Neuronal stem cell (in vitro differentiated cells): Measurements from ENCODE around the gene ACRBP. TPM values are rescaled to one million over a fixed set of nuclear protein-coding genes. Genes with fewer than 3 reads are reported as not detected.

ENCODE experiments used
- DNase-seq: peaks from one replicate; pipeline ENCODE4 v3.0.0-alpha.2; 2013; ENCODE audit warnings: low spot score
- H2AFZ ChIP-seq: one replicate; pipeline ENCODE4 v1.6.1; 2013; ENCODE audit warnings: mild to moderate bottlenecking, low read length, inconsistent platforms
- H2AK5ac ChIP-seq: 2 replicates; pipeline ENCODE4 v1.6.1; 2013; ENCODE audit warnings: low read depth, mild to moderate bottlenecking, inconsistent platforms, low read length, moderate library complexity, mixed read lengths
- H2BK120ac ChIP-seq: 2 replicates; pipeline ENCODE4 v1.6.1; 2013; ENCODE audit warnings: low read depth, mild to moderate bottlenecking, inconsistent platforms, low read length, moderate library complexity, mixed read lengths
- H2BK12ac ChIP-seq: one replicate; pipeline ENCODE4 v1.6.1; 2013; ENCODE audit warnings: low read length, inconsistent platforms
- H2BK15ac ChIP-seq: 2 replicates; pipeline ENCODE4 v1.6.1; 2013; ENCODE audit warnings: mild to moderate bottlenecking, low read length, inconsistent platforms, mixed read lengths
- H2BK5ac ChIP-seq: one replicate; pipeline ENCODE4 v1.6.1; 2013; ENCODE audit warnings: inconsistent platforms, mild to moderate bottlenecking, low read length, moderate library complexity
- H3K14ac ChIP-seq: one replicate; pipeline ENCODE4 v1.6.1; 2013; ENCODE audit warnings: low read length, inconsistent platforms
- H3K18ac ChIP-seq: 2 replicates; pipeline ENCODE4 v1.6.1; 2013; ENCODE audit warnings: low read length, inconsistent platforms
- H3K23ac ChIP-seq: 2 replicates; pipeline ENCODE4 v1.6.1; 2013; ENCODE audit warnings: low read depth, mild to moderate bottlenecking, mixed read lengths, low read length, inconsistent platforms; ENCODE audit not compliant: poor library complexity
- H3K27ac ChIP-seq: replicated peaks from 3 replicates; pipeline ENCODE4 v1.5.1; 2013; ENCODE audit warnings: low read length, inconsistent platforms
- H3K27me3 ChIP-seq, 3 experiments: 2 replicates each; pipeline ENCODE4 v1.6.1; 2013; ENCODE audit warnings: low read length in 3 of 3, mild to moderate bottlenecking in 2 of 3, inconsistent platforms in 1 of 3, low read depth in 1 of 3, mixed read lengths in 1 of 3, moderate library complexity in 1 of 3; ENCODE audit not compliant: control insufficient read depth in 3 of 3, insufficient read depth in 3 of 3
- H3K36me3 ChIP-seq, 2 donors: replicated peaks in 1 of 2; 2 replicates each; pipeline ENCODE4 v1.6.1; 2013; ENCODE audit warnings: low read length in 2 of 2; ENCODE audit not compliant: control insufficient read depth in 2 of 2, insufficient read depth in 2 of 2
- H3K4ac ChIP-seq: 2 replicates; pipeline ENCODE4 v1.6.1; 2013; ENCODE audit warnings: inconsistent platforms, mild to moderate bottlenecking, low read length, moderate library complexity
- H3K4me1 ChIP-seq, 2 donors: 1 replicate in 1 of 2; 2 replicates in 1 of 2; pipeline ENCODE4 v1.6.1; 2013; ENCODE audit warnings: low read length in 2 of 2, low read depth in 1 of 2; ENCODE audit not compliant: control insufficient read depth in 2 of 2, insufficient read depth in 1 of 2
- H3K4me2 ChIP-seq: one replicate; pipeline ENCODE4 v1.6.1; 2013; ENCODE audit warnings: mild to moderate bottlenecking, low read length, inconsistent platforms; ENCODE audit not compliant: insufficient read depth, poor library complexity, severe bottlenecking
- H3K4me3 ChIP-seq, 2 donors: 2 replicates each; pipeline ENCODE4 v1.5.1; 2013; ENCODE audit warnings: low read length in 2 of 2, mild to moderate bottlenecking in 2 of 2, inconsistent platforms in 1 of 2, moderate library complexity in 1 of 2
- H3K79me1 ChIP-seq: one replicate; pipeline ENCODE4 v1.6.1; 2013; ENCODE audit warnings: low read depth, mild to moderate bottlenecking, inconsistent platforms, low read length, moderate library complexity
- H3K9ac ChIP-seq: one replicate; pipeline ENCODE4 v1.6.1; 2013; ENCODE audit warnings: mild to moderate bottlenecking, low read depth, low read length, inconsistent platforms; ENCODE audit not compliant: poor library complexity
- H3K9me3 ChIP-seq, 2 donors: replicated peaks in 1 of 2; 2 replicates each; pipeline versions ENCODE3 to v1.6.1; 2013; ENCODE audit warnings: low read length in 2 of 2, mild to moderate bottlenecking in 2 of 2, inconsistent platforms in 1 of 2, low read depth in 1 of 2, mixed read lengths in 1 of 2, moderate library complexity in 1 of 2; ENCODE audit not compliant: control insufficient read depth in 2 of 2, insufficient read depth in 1 of 2
- H4K8ac ChIP-seq: one replicate; pipeline ENCODE4 v1.6.1; 2013; ENCODE audit warnings: low read depth, mild to moderate bottlenecking, inconsistent platforms, low read length, moderate library complexity
- H4K91ac ChIP-seq: one replicate; pipeline ENCODE4 v1.6.1; 2013; ENCODE audit warnings: low read length, low read depth, mild to moderate bottlenecking, inconsistent platforms; ENCODE audit not compliant: poor library complexity
- WGBS, 2 donors: extraction: QIAGEN DNeasy Blood & Tissue Kit; methylation state at CpG; one replicate each; pipeline ENCODE4 v1.1.7; 2013; ENCODE audit warnings: missing lambda C conversion rate in 2 of 2, mixed read lengths in 1 of 2; ENCODE audit not compliant: insufficient read length in 2 of 2, insufficient replicate concordance in 1 of 2; ENCODE audit errors: extremely low coverage in 2 of 2; 5-methylcytosine and 5-hydroxymethylcytosine counted together
- polyA plus RNA-seq, 2 experiments: library from polyadenylated mRNA; stranded (reverse); fragments of 200-250 nt; gene quantifications; one replicate each; pipeline ENCODE4 v1.2.3, GENCODE V29; 2013

The ACRBP gene
- polyA plus RNA-seq (2013, experiment 1 of 2) = 3.4 TPM
- polyA plus RNA-seq (2013, experiment 2 of 2) = 2.5 TPM

- Histone ChIP-seq H2AK5ac (peak within 1 kb of the TSS; percentile 47), H3K23ac (peak within 1 kb of the TSS; percentile 22), H3K14ac (no peak within 1 kb of the TSS), H2BK5ac (no peak within 1 kb of the TSS), H2AFZ (no peak within 1 kb of the TSS), H3K79me1 (no peaks in the 10 kb centered on the region), H3K27me3 (no peaks in the 10 kb centered on the region), H2BK12ac (no peak within 1 kb of the TSS), H3K4me1 (no peaks in the 10 kb centered on the region), H3K9ac (peak within 1 kb of the TSS; percentile 83), H3K4me3 (peak within 1 kb of the TSS in 1 of 2 donors; percentile 68), H3K9me3 (peaks cover 4 to 39% of the 10 kb centered on the region in 2 donors), H4K91ac (no peak within 1 kb of the TSS), H3K4ac (no peak within 1 kb of the TSS), H3K27ac (no peak within 1 kb of the TSS), H3K36me3 (peaks cover 17 to 47% of the 10 kb centered on the region in 2 donors), H3K18ac (peak within 1 kb of the TSS; percentile 84), H4K8ac (no peak within 1 kb of the TSS), H3K4me2 (peak within 1 kb of the TSS; percentile 36), H2BK15ac (no peak within 1 kb of the TSS), H2BK120ac (no peak within 1 kb of the TSS)
- no CpG with 5 or more reads among the region's 38 CpGs for WGBS, 2 donors
- peak; percentile 50 for DNase-seq
Measured at GRCh38 chr12:6647083-6647604, at the start of gene ACRBP. Gene ACRBP, minus strand, starts transcription at chr12:6647432. Its CDS starts 66 bp downstream, at chr12:6647366.

- Histone ChIP-seq H3K4me3 (no peak overlapping the region), H3K18ac (no peak overlapping the region), H2AFZ (no peak overlapping the region), H2BK12ac (no peak overlapping the region), H3K27ac (no peak overlapping the region), H3K36me3 (peaks cover 15 to 24% of the 10 kb centered on the region in 2 donors), H4K91ac (no peak overlapping the region), H2BK5ac (peak overlapping the region; percentile 67), H3K9ac (no peak overlapping the region), H2BK15ac (no peak overlapping the region), H3K4ac (no peak overlapping the region), H3K27me3 (no peaks in the 10 kb centered on the region), H2BK120ac (no peak overlapping the region), H2AK5ac (no peak overlapping the region), H3K14ac (no peak overlapping the region), H3K23ac (no peak overlapping the region), H3K4me2 (no peak overlapping the region), H3K9me3 (no peaks in the 10 kb centered on the region), H3K79me1 (peaks cover 18% of the 10 kb centered on the region), H4K8ac (no peak overlapping the region), H3K4me1 (peaks cover 6 to 18% of the 10 kb centered on the region in 2 donors)
- no CpG with 5 or more reads among the region's 11 CpGs for WGBS, 2 donors
- no peak for DNase-seq
Measured at GRCh38 chr12:6695313-6696045, 48.2 kb upstream of the ACRBP start.

- no peak for DNase-seq
- Histone ChIP-seq H3K36me3 (peaks cover 15 to 24% of the 10 kb centered on the region in 2 donors), H2BK12ac (no peak overlapping the region), H2AK5ac (no peak overlapping the region), H3K23ac (no peak overlapping the region), H2BK5ac (no peak overlapping the region), H3K14ac (no peak overlapping the region), H3K4me1 (peaks cover 7 to 20% of the 10 kb centered on the region in 2 donors), H2AFZ (no peak overlapping the region), H4K91ac (no peak overlapping the region), H3K4me3 (peak overlapping the region in 1 of 2 donors; percentile 21), H2BK15ac (no peak overlapping the region), H3K9me3 (no peaks in the 10 kb centered on the region), H3K9ac (no peak overlapping the region), H2BK120ac (no peak overlapping the region), H3K27ac (no peak overlapping the region), H3K18ac (no peak overlapping the region), H3K79me1 (peaks cover 14% of the 10 kb centered on the region), H3K27me3 (no peaks in the 10 kb centered on the region), H4K8ac (no peak overlapping the region), H3K4me2 (no peak overlapping the region), H3K4ac (no peak overlapping the region)
- no CpG with 5 or more reads among the region's 9 CpGs for WGBS, 2 donors
Measured at GRCh38 chr12:6694701-6695100, 47.5 kb upstream of the ACRBP start.

DNA sequence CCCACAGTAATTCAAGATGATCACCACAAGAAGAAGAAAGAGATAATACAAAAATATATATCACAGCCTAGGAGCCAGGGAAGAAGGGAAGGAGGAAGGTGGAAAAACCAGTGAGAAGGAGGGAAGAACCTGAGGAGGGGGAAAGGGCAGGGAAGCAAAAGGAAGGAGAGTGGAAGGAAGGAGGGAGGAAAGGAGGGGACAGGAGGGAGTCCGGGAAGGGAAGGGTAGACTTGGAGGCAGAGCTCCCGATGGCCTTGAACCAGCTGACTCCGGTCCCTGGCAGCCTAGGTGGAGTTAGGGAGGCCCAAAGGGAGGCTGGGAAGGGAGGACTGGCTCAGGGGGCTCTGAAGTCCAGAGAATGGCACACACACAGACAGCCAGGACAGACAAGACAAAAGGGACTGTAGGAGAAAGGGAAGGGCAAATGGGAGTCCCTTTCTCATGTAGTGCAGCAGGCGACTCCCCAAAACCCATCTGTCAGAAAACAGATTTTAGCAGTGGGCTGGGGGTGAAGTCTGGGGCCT lies 46.7 kb upstream of the ACRBP start:
- H4K91ac ChIP-seq = no peak overlapping the region
- no peak overlapping the region for H2BK5ac ChIP-seq
- peaks cover 1 to 15% of the 10 kb centered on the region in 2 donors for H3K4me1 ChIP-seq
- no peak overlapping the region for H3K4me2 ChIP-seq
- H3K4ac ChIP-seq = no peak overlapping the region
- no peak for DNase-seq
- no peak overlapping the region for H2BK12ac ChIP-seq
- H3K14ac ChIP-seq = no peak overlapping the region
- no peak overlapping the region for H4K8ac ChIP-seq
- H3K27ac ChIP-seq = no peak overlapping the region
- H2AK5ac ChIP-seq = no peak overlapping the region
- H3K4me3 ChIP-seq = no peak overlapping the region
- H2AFZ ChIP-seq = no peak overlapping the region
- H3K9me3 ChIP-seq = no peaks in the 10 kb centered on the region
- peaks cover 15 to 24% of the 10 kb centered on the region in 2 donors for H3K36me3 ChIP-seq
- H3K79me1 ChIP-seq = peaks cover 8% of the 10 kb centered on the region
- no CpG with 5 or more reads among the region's 4 CpGs for WGBS, 2 donors
- H3K27me3 ChIP-seq = no peaks in the 10 kb centered on the region
- H3K18ac ChIP-seq = no peak overlapping the region
- no peak overlapping the region for H3K9ac ChIP-seq
- H2BK120ac ChIP-seq = no peak overlapping the region
- H3K23ac ChIP-seq = no peak overlapping the region
- H2BK15ac ChIP-seq = no peak overlapping the region
